Kidney epithelial cell (primary cell): ENCODE results near the gene PALLD. TPM values are rescaled to one million over a fixed set of nuclear protein-coding genes. Genes with fewer than 3 reads are reported as not detected.

ENCODE experiments used
- DNase-seq: peaks from one replicate; pipeline ENCODE4 v3.0.0-alpha.2; 2010; ENCODE audit warnings: low read depth
- H3K27me3 ChIP-seq: 2 replicates; pipeline ENCODE4 v1.6.0; 2011; ENCODE audit warnings: low read length; ENCODE audit not compliant: control insufficient read depth, insufficient read depth
- H3K36me3 ChIP-seq: 2 replicates; pipeline ENCODE4 v1.5.1; 2011; ENCODE audit warnings: low read length; ENCODE audit not compliant: control insufficient read depth, insufficient read depth
- H3K4me3 ChIP-seq: 2 replicates; pipeline ENCODE4 v1.5.1; 2011; ENCODE audit warnings: low read depth, mild to moderate bottlenecking, control low read depth, low read length
- CTCF ChIP-seq: IDR thresholded peaks from 2 replicates; pipeline ENCODE4 v1.5.1; 2011; ENCODE audit warnings: mild to moderate bottlenecking, moderate library complexity, low read length, control low read depth, inconsistent platforms; ENCODE audit not compliant: insufficient read depth, poor library complexity, severe bottlenecking
- total RNA-seq: library from RNA; depleted of rRNA; stranded (reverse); fragments of >200 nt; gene quantifications from 2 replicates; pipeline ENCODE4 v1.2.3, GENCODE V29; 2015

PALLD gene
- total RNA-seq, 1 donor from 2014 or later = 77.4 TPM

GRCh38 chr4:168659741-168660465 lies 163.1 kb downstream of the PALLD start:
- H3K36me3 ChIP-seq = no peaks in the 10 kb centered on the region
- H3K4me3 ChIP-seq = no peak overlapping the region
- no peak for DNase-seq
- H3K27me3 ChIP-seq = no peaks in the 10 kb centered on the region
- TF ChIP-seq CTCF = no peak

GRCh38 chr4:168662297-168662984 lies 165.6 kb downstream of the PALLD start:
- TF ChIP-seq CTCF = no peak
- no peak overlapping the region for H3K4me3 ChIP-seq
- H3K36me3 ChIP-seq = no peaks in the 10 kb centered on the region
- DNase-seq = no peak
- H3K27me3 ChIP-seq = no peaks in the 10 kb centered on the region

- H3K27me3 ChIP-seq = no peaks in the 10 kb centered on the region
- no peak for TF ChIP-seq CTCF
- no peak for DNase-seq
- no peaks in the 10 kb centered on the region for H3K36me3 ChIP-seq
- H3K4me3 ChIP-seq = no peak overlapping the region
Observed at GRCh38 chr4:168664242-168664891, 167.5 kb downstream of the PALLD start.

DNA sequence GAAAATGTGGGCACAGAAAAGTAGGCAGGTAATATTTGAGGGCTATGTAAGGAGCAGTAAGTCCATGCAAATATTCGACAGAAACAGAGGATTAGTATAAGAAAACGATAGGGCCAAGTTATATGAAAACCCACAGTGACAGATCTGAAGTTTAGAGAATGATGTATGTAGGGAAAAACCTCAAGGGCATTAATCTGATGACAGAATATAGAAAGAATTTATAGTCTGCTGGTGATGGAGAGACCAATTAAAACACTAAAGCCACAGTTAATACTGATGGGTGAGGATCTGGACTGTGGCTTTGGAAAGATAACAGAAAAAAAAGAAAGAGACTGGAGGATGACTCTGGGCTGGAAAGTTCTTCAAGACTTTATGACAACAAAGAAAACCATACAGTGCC lies 169.7 kb downstream of the PALLD start:
- Histone ChIP-seq H3K27me3 (no peaks in the 10 kb centered on the region), H3K36me3 (no peaks in the 10 kb centered on the region), H3K4me3 (no peak overlapping the region)
- DNase-seq = no peak
- no peak for TF ChIP-seq CTCF

DNA sequence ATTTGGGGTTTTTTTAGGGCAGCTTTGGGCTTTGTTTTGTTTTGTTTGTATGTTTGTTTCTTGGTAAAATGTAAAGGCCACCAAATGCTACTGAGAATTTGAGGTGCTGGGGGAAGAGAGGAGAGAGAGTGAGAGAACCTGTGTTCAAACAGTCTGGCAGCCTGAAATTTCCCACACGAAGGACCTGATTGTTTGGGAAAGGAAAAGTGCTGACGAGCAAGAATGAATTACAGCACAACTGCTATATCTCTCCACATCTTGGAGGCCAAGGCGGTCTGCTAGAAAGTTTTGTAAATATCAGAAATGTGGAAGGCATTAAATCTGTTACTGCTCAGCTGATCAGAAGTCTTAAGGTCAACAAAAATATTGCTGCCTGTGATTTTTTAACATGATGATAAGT lies 170.5 kb downstream of the PALLD start:
- no peaks in the 10 kb centered on the region for H3K27me3 ChIP-seq
- no peak for TF ChIP-seq CTCF
- no peak overlapping the region for H3K4me3 ChIP-seq
- no peak for DNase-seq
- no peaks in the 10 kb centered on the region for H3K36me3 ChIP-seq
